ENCODE measurements around the gene P2RY2. TPM values are rescaled to one million over a fixed set of nuclear protein-coding genes. Genes with fewer than 3 reads are reported as not detected.
A peak's percentile ranks its signal among the peaks of the same experiment; 100 is the strongest.

The P2RY2 gene
- total and polyA plus RNA-seq, 8 donors: 0.81 to 13.3 (median 1.3) TPM; not detected in 3

DNA sequence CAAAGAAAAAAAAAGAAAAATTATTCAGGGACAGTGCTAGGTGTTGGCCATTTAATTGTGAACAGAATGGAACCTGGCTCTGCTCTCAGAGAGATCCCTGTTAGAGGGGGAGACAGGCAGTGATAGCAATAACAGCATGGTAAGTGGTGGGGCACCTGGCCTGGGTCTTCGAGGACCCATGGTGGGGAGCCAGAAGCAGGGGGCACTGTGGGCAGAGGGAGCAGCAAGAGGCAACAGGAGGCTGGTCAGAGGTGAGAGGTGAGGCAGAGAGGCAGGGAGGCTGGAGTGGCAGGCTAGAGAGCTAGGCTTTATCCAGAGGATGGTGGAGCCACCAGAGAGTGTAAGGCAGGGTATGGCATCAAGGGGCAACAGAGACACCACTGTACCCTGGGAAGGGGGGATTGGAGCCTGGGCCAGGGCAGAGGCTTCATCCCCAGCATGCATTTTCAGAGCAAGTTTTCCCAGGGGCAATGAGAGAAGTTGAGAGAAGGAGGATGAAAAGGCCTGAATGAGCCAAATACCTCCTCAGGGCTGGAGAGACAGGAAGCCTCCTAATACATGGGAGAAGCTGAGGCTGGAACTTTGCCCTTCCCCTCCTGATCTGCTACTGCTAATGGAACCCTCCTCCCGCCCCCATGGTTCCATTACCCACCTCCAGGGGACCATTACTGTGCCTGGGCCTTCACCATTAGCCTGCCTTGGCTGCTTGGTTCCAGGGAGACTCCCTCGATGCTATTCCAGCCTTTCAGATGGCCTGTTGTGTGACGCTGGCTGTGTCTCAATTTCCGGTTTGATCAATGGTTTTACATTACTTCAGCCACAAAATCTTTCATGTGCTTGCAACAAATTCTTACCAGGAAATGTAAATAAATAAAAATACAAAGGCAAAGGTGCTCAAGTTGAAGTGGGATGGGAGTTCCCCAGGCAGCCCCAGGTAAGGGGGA lies 2.6 kb upstream of the P2RY2 start:
- H3K9me3 ChIP-seq: no peaks in the 10 kb centered on the region
- intact Hi-C loops (cut with DNase I; ENCODE audit: low total_unique reads): no loop called here
- H3K27me3 ChIP-seq: peaks cover 0 to 24% (median 10%) of the 10 kb centered on the region in 3 donors
- TF ChIP-seq POLR2A (IDR thresholded peaks at IDR 0.05) (no peak), POLR2AphosphoS5 (IDR thresholded peaks at IDR 0.05) (no peak), EP300 (IDR thresholded peaks at IDR 0.05) (no peak)
- no peak for DNase-seq
- peaks cover 9 to 34% (median 24%) of the 10 kb centered on the region in 4 donors for H3K4me1 ChIP-seq
- no peak overlapping the region for H3K27ac ChIP-seq
- no peak overlapping the region for H3K4me3 ChIP-seq
- H3K36me3 ChIP-seq: no peaks in the 10 kb centered on the region
- 78 to 93% (median 88%) methylated on average over 5 of the region's 5 CpGs for WGBS, 5 donors

DNA sequence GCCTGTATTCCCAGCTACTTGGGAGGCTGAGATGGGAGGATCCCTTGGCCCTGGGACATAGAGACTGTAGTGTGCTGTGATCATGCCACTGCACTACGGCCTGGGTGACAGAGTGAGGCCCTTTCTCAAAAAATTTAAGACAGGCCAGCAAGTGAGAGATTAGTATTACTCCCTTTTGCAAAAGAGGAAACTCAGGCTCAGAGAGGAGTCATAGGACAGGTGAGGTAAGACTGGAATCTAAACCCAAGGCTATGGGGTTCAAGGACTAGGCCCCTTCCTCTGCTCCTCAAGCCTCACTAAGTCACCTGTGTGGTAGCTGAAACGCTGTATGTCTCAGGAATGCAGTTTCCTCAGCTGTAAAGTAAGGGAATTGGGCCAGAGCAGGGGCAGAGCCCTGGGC lies 1.6 kb upstream of the P2RY2 start:
- intact Hi-C loops (cut with DNase I; ENCODE audit: low total_unique reads): no loop called here
- WGBS, 5 donors: 91 to 96% (median 91%) methylated on average over 2 of the region's 2 CpGs
- no peak overlapping the region for H3K4me3 ChIP-seq
- no peak for DNase-seq
- H3K27ac ChIP-seq: no peak overlapping the region
- no peak for TF ChIP-seq CTCF (IDR thresholded peaks at IDR 0.05)
- TF ChIP-seq POLR2AphosphoS5 (IDR thresholded peaks at IDR 0.05): no peak
- H3K9me3 ChIP-seq: no peaks in the 10 kb centered on the region
- peaks cover 0 to 24% (median 10%) of the 10 kb centered on the region in 3 donors for H3K27me3 ChIP-seq
- no peaks in the 10 kb centered on the region for H3K36me3 ChIP-seq
- peaks cover 9 to 34% (median 24%) of the 10 kb centered on the region in 4 donors for H3K4me1 ChIP-seq

DNA sequence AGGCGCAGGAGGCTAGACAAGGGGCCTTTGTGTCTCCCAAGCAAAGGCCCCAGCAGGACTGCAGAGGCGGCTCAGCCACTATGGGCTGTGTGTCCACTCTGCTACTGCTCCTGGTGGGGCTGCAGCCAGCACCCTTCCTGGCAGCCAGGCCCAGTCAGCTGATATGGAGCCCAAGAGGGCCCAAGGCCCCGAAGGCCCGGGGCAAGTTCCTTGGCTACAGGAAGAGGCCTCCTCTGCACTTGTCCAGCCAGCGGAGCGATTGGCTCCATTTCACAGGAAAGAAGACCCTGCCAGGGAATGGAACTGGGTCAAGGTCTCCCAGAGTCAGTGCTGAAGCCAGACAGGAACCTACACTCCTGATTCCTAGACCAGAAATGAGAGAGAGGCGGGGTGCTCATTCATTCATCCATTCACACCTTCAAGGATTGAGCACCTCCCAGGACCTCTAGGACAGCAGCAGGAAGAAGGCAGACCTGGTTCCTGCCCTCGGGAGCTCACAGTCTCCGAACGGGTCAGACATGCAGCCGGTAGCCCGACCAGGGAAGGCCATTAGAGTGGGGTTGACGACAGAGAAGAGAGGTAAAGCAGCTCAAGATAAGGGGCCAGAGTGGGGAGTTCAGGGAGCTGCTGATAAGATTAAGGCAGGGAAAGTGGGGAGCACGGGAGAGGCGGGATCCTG lies 811 bp upstream of the P2RY2 start:
- Histone ChIP-seq H3K27ac (peak overlapping the region in 2 of 5 donors; percentile 63 to 66), H3K9me3 (no peaks in the 10 kb centered on the region), H3K36me3 (no peaks in the 10 kb centered on the region), H3K27me3 (peaks cover 0 to 24% (median 10%) of the 10 kb centered on the region in 3 donors), H3K4me3 (peak overlapping the region in 2 of 4 donors; percentile 50 to 60), H3K4me1 (peaks cover 9 to 34% (median 24%) of the 10 kb centered on the region in 4 donors)
- intact Hi-C loops (cut with DNase I; ENCODE audit: low total_unique reads): no loop called here
- TF ChIP-seq POLR2AphosphoS5 (IDR thresholded peaks at IDR 0.05): no peak
- TF ChIP-seq POLR2A (IDR thresholded peaks at IDR 0.05): no peak
- no peak for TF ChIP-seq CTCF (IDR thresholded peaks at IDR 0.05)
- TF ChIP-seq EP300 (IDR thresholded peaks at IDR 0.05): no peak
- 66 to 77% (median 72%) methylated on average over 15 of the region's 15 CpGs for WGBS, 5 donors
- no peak for DNase-seq

DNA sequence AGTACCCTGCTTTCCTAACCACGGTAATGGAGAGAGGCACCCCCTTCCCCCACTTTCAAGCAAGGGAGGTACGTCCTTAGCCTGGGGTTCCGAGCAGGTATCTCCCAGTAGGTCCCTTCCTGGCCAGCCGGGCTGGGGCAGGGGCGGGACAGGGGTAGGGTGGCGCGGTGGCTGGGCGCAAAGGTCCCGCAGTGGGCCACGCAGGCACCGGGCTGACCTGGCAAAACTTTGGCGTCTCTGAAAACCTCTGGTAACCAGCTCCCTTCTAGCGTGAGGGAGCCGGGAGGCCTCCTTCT lies 323 bp upstream of the P2RY2 start:
- Histone ChIP-seq H3K36me3 (no peaks in the 10 kb centered on the region), H3K9me3 (no peaks in the 10 kb centered on the region), H3K27me3 (peaks cover 0 to 24% (median 10%) of the 10 kb centered on the region in 3 donors), H3K4me1 (peaks cover 9 to 34% (median 24%) of the 10 kb centered on the region in 4 donors), H3K27ac (peak overlapping the region in 4 of 5 donors; percentile 18 to 66 (median 56)), H3K4me3 (peak overlapping the region; percentile 48 to 60 (median 50))
- 19 to 37% (median 30%) methylated on average over 13 to 14 of the region's 14 CpGs for WGBS, 5 donors
- intact Hi-C loops (cut with DNase I; ENCODE audit: low total_unique reads): no loop called here
- TF ChIP-seq POLR2AphosphoS5 (IDR thresholded peaks at IDR 0.05) (no peak), POLR2A (IDR thresholded peaks at IDR 0.05) (no peak), CTCF (IDR thresholded peaks at IDR 0.05) (no peak), EP300 (IDR thresholded peaks at IDR 0.05) (no peak)
- no peak for DNase-seq
